Activated CD8-positive, alpha-beta memory T cell treated with anti-CD3 and anti-CD28 coated beads for 1 hour (primary cell): ENCODE results near the gene CTTNBP2.

ENCODE experiments used
- DNase-seq, 2 donors: peaks; one replicate each; pipeline ENCODE4 v3.0.0-alpha.2; 2020; ENCODE audit warnings: low read depth in 1 of 2; ENCODE audit errors: extremely low read depth in 1 of 2

The CTTNBP2 gene

GRCh38 chr7:117705630-117706029 is 167.6 kb downstream of the CTTNBP2 start:
- DNase-seq = no peak

- no peak for DNase-seq
These were observed 169.2 kb downstream of the CTTNBP2 start for GRCh38 chr7:117704063-117704462.

- no peak for DNase-seq
These were observed 175.2 kb downstream of the CTTNBP2 start for GRCh38 chr7:117698018-117698417.

GRCh38 chr7:117692338-117692737 is 180.9 kb downstream of the CTTNBP2 start:
- DNase-seq = no peak

GRCh38 chr7:117690147-117690546 is 183.1 kb downstream of the CTTNBP2 start:
- DNase-seq = no peak

- no peak for DNase-seq
These were observed 183.8 kb downstream of the CTTNBP2 start for GRCh38 chr7:117689406-117689805.

- no peak for DNase-seq
These were observed 185.1 kb downstream of the CTTNBP2 start for GRCh38 chr7:117688126-117688525.

- DNase-seq = no peak
These were observed 186.8 kb downstream of the CTTNBP2 start for GRCh38 chr7:117686311-117686935.

- DNase-seq = no peak
These were observed 187.4 kb downstream of the CTTNBP2 start for GRCh38 chr7:117685795-117686194.

- DNase-seq = no peak
These were observed 189.6 kb downstream of the CTTNBP2 start for GRCh38 chr7:117683430-117684175.

- DNase-seq = no peak
These were observed 190.4 kb downstream of the CTTNBP2 start for GRCh38 chr7:117682681-117683385.

- DNase-seq = no peak
These were observed 194.1 kb downstream of the CTTNBP2 start for GRCh38 chr7:117679120-117679519.

GRCh38 chr7:117675497-117676435 is 197.5 kb downstream of the CTTNBP2 start:
- DNase-seq = no peak

GRCh38 chr7:117674617-117675016 is 198.6 kb downstream of the CTTNBP2 start:
- DNase-seq = no peak

GRCh38 chr7:117673839-117674238 is 199.4 kb downstream of the CTTNBP2 start:
- no peak for DNase-seq

- no peak for DNase-seq
These were observed 199.9 kb downstream of the CTTNBP2 start for GRCh38 chr7:117673367-117673766.

- DNase-seq = no peak
These were observed 200.8 kb downstream of the CTTNBP2 start for GRCh38 chr7:117672453-117672852.

GRCh38 chr7:117669818-117670217 is 203.4 kb downstream of the CTTNBP2 start:
- no peak for DNase-seq

- DNase-seq = no peak
These were observed 205.8 kb downstream of the CTTNBP2 start for GRCh38 chr7:117667456-117667855.

- no peak for DNase-seq
These were observed 206.6 kb downstream of the CTTNBP2 start for GRCh38 chr7:117666689-117667088.

- no peak for DNase-seq
These were observed 207.2 kb downstream of the CTTNBP2 start for GRCh38 chr7:117666031-117666430.
